Stimulated activated effector memory CD8-positive, alpha-beta T cell treated with anti-CD3 and anti-CD28 coated beads, Interleukin-12 subunit alpha, Interleukin-12 subunit beta, amount 100 ng/mL, for 72 hours (primary cell): ENCODE measurements around the gene ZNF217.
A peak's percentile ranks its signal among the peaks of the same experiment; 100 is the strongest.
"Not testable (repeated sequence)": the region's sequence is repeated elsewhere in the genome, so short reads cannot be mapped to it uniquely, and the experiment has no call there.

Experiments
- ATAC-seq: fragments of 150-1000 bp; cut with Tn5 transposase; 2 replicates; pipeline ENCODE4 v1.10.0; 2021
- DNase-seq, 2 donors: peaks; one replicate each; pipeline ENCODE4 v3.0.0; 2021 to 2022; ENCODE audit warnings: low spot score in 2 of 2
- H3K27ac Mint-ChIP-seq: one replicate; pipeline ENCODE4 v1.8.0; 2022; ENCODE audit warnings: mild to moderate bottlenecking, mixed read lengths
- H3K36me3 Mint-ChIP-seq: one replicate; pipeline ENCODE4 v1.8.0; 2022; ENCODE audit warnings: mild to moderate bottlenecking, mixed read lengths
- H3K4me1 Mint-ChIP-seq: one replicate; pipeline ENCODE4 v1.8.0; 2022; ENCODE audit warnings: mixed read lengths
- H3K4me3 Mint-ChIP-seq: one replicate; pipeline ENCODE4 v1.8.0; 2022; ENCODE audit warnings: mild to moderate bottlenecking, mixed read lengths
- H3K9me3 Mint-ChIP-seq: one replicate; pipeline ENCODE4 v1.8.0; 2022; ENCODE audit warnings: mixed read lengths

ZNF217 gene

DNA sequence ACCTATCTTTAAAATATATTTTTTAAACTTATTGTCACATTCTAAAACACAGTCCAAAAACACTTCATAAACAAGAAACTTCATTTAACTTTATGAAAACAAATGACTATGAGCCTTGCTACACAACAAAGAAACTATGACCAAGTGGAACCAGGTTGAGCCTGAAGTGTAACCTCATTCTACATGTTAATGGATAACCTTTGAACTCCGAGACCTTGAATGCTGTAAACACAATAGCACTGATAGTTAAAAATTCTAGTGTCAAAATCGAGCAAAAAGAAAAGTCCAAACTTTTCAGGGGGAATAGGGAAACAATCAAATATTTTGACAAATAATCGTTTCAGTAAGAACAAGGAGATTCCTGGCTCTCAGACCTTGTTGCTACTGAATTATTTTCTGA, 2.1 kb upstream of the ZNF217 start:
- DNase-seq = not testable (repeated sequence)
- H3K36me3 Mint-ChIP-seq = peaks cover 26% of the 10 kb centered on the region

DNA sequence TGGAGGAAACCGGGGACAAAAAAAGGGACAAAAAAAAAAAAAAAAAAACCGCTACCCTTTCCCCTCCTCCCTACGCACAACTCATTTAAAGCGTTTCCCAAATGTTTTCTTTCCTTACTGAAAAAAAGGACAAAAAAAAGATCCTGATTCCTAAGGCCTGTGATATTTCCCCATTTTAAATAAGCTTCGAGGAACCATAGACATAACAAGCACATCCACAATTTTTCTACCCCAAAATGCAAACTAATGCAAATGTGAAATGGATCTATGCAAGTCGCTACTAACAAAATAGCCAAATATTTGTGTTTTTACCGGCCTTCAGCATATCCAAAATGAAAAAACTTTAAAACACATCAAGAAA, 1.4 kb upstream of the ZNF217 start:
- H3K27ac Mint-ChIP-seq = peak overlapping the region; percentile 78
- H3K4me3 Mint-ChIP-seq = peak overlapping the region; percentile 69
- H3K36me3 Mint-ChIP-seq = peaks cover 26% of the 10 kb centered on the region
- peaks cover 42% of the 10 kb centered on the region for H3K4me1 Mint-ChIP-seq
- no peak for DNase-seq
- ATAC-seq = no peak
- no peaks in the 10 kb centered on the region for H3K9me3 Mint-ChIP-seq

More for the DNA sequence above, 2.1 kb upstream of the ZNF217 start:
- Mint-ChIP-seq H3K4me1 (peaks cover 34% of the 10 kb centered on the region), H3K27ac (peak overlapping the region; percentile 76), H3K4me3 (peak overlapping the region; percentile 69)
- not testable (repeated sequence) for H3K9me3 Mint-ChIP-seq, ATAC-seq

DNA sequence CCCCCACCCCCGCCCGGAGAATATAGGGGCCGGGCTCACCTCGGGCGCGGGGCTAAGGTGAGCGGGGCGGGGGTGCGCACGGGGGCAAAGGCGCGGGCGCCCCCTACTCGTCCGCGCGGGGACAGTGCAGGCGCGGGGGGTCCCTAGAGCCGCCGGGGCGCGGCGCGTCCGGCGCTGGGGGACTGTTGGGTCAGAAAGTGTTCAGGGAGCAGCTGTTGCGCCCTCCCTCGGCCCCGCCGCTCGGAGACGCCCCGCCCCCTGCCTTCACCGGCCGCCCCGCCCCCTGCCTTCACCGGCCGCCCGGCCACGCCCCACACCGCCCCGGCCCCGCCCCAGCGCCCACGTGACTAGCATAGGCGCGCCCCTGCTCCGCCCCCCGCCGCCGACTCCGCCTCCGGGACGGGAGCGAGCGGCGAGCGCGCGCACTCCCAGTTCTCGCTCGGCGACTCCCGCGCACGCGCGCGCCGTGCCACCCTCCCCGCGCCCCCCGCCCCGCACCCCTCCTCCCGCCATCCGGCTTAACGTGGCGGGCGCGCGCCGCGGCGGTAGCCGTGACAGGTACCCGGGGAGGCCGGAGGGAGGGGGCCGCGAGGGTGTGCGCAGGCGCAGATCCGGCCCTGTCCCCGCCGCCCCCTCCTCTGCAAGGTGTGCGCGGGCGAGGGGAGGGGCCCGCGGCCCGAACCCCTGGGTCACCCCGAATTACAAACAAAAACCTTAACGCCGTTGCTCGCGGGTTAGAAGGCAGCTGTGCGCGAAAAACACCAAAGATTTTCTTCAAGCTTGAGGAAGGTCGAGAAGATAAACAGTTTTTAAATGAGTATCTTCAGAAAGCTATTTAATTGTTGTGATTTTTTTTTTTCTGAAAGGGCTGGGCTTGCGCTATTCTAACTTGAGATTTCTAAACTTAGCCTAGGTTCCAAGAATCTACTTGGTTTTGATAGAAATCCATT, 704 bp upstream of the ZNF217 start:
- H3K9me3 Mint-ChIP-seq = no peaks in the 10 kb centered on the region
- H3K27ac Mint-ChIP-seq = peak overlapping the region; percentile 78
- H3K4me3 Mint-ChIP-seq = peak overlapping the region; percentile 69
- H3K4me1 Mint-ChIP-seq = peaks cover 47% of the 10 kb centered on the region
- ATAC-seq (peak; percentile 83), DNase-seq (peak; percentile 98 to 99)
- peaks cover 26% of the 10 kb centered on the region for H3K36me3 Mint-ChIP-seq

DNA sequence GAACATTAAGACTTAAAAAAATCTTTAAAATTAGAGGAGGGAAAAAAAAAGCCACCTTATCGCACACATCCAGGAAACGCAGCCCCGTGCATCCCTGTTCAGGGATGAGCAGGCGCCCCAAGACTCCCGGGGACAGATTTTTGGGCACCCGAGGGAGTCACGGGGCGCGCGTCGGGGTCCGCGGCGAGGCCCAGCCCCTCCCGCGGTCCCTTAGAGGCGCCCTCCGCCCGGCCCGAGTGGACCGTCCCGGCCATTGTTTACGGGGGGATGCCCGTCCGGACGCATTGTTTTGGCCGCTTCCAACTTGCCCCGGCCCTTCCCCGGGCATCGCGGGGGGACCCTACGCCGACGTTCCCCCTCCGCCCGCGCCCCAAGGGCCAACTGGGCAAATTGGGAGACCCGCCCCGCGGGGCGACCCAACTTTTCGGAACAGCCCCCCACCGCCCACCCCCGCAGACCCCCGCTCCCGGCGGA, 610 bp downstream of the ZNF217 start:
- H3K4me1 Mint-ChIP-seq = peaks cover 42% of the 10 kb centered on the region
- peak overlapping the region; percentile 95 for H3K27ac Mint-ChIP-seq
- DNase-seq (peak in 1 of 2 donors; percentile 78), ATAC-seq (no peak)
- H3K4me3 Mint-ChIP-seq = peak overlapping the region; percentile 67
- no peaks in the 10 kb centered on the region for H3K9me3 Mint-ChIP-seq
- peaks cover 31% of the 10 kb centered on the region for H3K36me3 Mint-ChIP-seq

DNA sequence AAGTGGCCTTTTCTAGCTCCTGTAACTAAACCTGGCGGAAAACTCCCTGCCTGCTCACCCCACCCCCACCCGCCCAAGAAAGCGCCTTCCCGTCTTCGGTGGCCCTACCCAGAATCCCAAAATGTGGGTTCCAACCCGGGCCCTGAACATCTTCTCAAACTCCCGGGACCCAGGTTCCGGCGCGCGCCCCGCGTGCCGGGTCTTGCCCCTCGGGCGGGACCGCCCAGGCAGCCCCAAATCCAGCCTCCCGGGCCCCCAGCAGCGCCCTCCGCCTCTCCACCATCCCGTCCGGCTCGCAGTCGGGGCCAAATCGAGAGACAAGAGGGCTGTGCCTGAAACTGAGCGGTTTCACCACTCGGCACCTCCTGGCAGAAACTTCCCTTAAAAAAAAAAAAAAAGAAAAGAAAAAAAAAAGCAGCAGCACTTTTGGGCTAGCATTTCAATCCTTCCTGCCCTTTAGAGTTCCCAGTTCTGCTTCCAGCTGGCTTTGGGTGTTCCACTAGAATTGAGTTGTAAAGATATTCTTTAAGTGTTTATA, 1.1 kb downstream of the ZNF217 start:
- not testable (repeated sequence) for H3K9me3 Mint-ChIP-seq
- H3K4me3 Mint-ChIP-seq = peak overlapping the region; percentile 67
- peaks cover 38% of the 10 kb centered on the region for H3K4me1 Mint-ChIP-seq
- peak; percentile 8 for ATAC-seq
- DNase-seq = peak in 1 of 2 donors; percentile 80
- peak overlapping the region; percentile 95 for H3K27ac Mint-ChIP-seq
- H3K36me3 Mint-ChIP-seq = peaks cover 31% of the 10 kb centered on the region

DNA sequence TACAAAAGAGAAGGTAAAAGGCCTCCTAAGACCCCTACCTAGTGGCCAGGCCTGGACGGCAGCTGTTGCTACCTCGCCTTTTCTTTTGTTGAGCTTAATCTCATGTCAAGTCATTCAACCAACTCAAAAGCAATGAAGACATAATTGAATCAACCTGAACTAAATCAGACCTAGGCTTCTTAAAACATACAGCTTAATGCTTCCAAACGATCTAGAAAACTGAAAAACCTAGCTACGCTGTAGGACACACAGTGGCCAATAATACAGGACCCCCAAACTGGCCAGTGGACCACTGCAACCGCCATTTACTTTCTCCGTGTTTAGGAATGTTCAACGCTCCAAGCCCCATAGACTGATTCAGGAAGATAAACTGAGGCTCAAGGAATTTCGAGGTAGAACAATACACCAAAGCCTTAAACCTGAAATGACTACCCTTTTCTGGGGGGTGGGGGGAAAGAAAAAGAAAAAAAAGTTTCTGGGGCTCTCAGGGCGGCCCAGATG, 1.6 kb downstream of the ZNF217 start:
- Mint-ChIP-seq H3K4me3 (peak overlapping the region; percentile 67), H3K4me1 (peaks cover 37% of the 10 kb centered on the region), H3K27ac (peak overlapping the region; percentile 95), H3K36me3 (peaks cover 31% of the 10 kb centered on the region)
- not testable (repeated sequence) for DNase-seq, H3K9me3 Mint-ChIP-seq, ATAC-seq

DNA sequence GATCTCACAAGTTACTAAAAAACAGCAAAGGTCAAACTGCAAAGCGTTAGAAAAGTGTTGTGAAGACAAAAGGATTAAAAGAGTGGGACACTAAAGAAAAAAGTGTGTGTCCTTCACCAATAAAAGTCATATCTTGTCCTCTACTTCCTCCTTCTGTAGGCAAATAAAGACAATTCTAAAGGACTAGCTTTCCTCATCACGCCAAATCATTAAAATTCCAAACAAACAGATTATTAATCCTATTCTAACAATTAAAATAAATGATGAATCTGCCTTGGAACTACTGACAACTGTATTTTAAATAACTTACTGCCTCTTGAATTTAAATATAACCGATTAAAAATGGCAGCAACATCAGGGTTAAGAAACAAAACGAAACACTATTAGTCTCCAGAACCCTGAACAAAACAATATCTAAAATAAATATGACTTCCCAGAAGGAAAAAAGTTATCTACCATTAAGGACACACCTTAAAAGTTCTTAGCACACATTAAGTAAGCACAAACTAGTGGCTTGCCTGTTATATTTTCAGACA, 2.4 kb downstream of the ZNF217 start:
- Mint-ChIP-seq H3K4me1 (peaks cover 34% of the 10 kb centered on the region), H3K36me3 (peaks cover 31% of the 10 kb centered on the region), H3K4me3 (peak overlapping the region; percentile 67), H3K27ac (peak overlapping the region; percentile 95)
- not testable (repeated sequence) for DNase-seq, ATAC-seq, H3K9me3 Mint-ChIP-seq

DNA sequence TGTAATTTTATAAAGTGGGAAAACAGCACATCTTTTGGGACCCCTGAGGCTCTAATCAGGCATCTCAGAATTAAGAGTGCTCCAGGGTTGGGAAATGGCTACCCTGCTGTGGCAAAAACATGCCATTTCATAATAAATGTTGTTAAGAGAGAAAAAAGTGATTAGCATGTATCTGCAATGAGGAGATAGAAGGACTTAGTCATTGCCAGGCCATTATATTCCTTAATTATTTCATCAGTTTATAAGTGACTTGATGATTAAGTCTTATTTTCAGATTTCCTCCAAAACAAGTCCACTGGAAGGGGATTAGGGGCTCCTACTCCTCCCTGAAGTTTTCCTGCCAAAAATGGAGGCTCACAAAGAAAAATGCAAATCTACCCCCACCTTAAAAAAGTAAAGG, 3.0 kb downstream of the ZNF217 start:
- peak overlapping the region; percentile 67 for H3K4me3 Mint-ChIP-seq
- H3K27ac Mint-ChIP-seq = peak overlapping the region; percentile 95
- not testable (repeated sequence) for DNase-seq, ATAC-seq, H3K9me3 Mint-ChIP-seq
- peaks cover 38% of the 10 kb centered on the region for H3K4me1 Mint-ChIP-seq
- H3K36me3 Mint-ChIP-seq = peaks cover 31% of the 10 kb centered on the region

DNA sequence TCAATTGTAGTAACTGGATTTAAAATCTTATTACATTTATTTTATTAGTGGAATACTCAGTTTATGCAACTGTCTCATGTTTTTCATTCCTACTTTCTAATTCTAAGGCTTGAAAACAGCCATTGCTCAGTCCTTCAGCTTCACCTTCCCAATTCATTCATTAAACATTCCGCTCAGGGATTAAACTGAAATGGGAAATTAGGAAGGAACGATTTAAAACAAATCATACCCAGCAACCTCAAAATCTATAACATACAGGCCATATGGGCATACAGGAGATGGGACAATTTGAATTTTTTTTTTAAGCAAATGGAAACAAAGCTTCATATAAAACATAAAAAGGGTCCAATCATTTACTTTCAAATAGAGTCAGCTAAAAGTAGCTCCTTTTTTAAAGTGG, 3.5 kb downstream of the ZNF217 start:
- H3K4me1 Mint-ChIP-seq = peaks cover 41% of the 10 kb centered on the region
- H3K27ac Mint-ChIP-seq = peak overlapping the region; percentile 95
- not testable (repeated sequence) for DNase-seq

DNA sequence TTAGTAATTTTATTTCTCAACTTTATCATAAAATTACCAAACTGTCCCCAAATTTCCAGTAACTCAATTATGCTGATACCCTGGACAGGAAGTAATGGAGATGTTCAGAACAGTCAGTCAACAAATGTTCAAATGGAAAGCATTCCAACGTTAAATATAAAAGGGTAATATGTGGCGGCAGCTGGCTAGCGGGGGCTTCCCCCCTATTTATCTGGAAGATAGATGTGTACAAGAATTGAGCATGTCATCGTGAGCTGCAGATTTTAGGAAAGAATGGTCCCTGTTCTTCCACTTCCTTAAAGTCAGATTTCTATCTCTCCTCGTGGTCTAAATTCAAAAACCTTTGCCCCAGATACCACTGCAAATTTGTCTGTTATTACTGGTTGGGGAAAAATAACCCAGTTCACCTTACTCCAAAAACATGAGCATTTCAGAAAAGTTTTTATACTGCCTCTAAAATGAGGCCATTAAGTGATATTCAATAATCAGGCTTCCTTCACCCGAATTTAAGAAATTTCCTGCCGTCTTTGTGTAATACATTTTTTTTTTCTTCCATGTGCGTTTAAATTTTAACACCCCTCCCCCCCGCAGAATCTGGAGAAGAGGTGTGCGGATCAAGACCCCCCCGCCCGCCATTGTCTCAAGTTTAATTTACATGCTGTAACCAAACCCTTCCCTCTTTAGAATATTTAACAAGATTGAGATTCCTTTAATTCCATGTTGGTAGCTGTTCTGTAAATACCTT, 4.1 kb downstream of the ZNF217 start:
- H3K9me3 Mint-ChIP-seq, ATAC-seq: not testable (repeated sequence)
- Mint-ChIP-seq H3K4me3 (peak overlapping the region; percentile 67), H3K36me3 (peaks cover 23% of the 10 kb centered on the region), H3K4me1 (peaks cover 40% of the 10 kb centered on the region), H3K27ac (peak overlapping the region; percentile 95)
- DNase-seq = peak in 1 of 2 donors; percentile 51

More for the DNA sequence above, 3.5 kb downstream of the ZNF217 start:
- H3K4me3 Mint-ChIP-seq = peak overlapping the region; percentile 67
- peaks cover 29% of the 10 kb centered on the region for H3K36me3 Mint-ChIP-seq
- ATAC-seq, H3K9me3 Mint-ChIP-seq: not testable (repeated sequence)

DNA sequence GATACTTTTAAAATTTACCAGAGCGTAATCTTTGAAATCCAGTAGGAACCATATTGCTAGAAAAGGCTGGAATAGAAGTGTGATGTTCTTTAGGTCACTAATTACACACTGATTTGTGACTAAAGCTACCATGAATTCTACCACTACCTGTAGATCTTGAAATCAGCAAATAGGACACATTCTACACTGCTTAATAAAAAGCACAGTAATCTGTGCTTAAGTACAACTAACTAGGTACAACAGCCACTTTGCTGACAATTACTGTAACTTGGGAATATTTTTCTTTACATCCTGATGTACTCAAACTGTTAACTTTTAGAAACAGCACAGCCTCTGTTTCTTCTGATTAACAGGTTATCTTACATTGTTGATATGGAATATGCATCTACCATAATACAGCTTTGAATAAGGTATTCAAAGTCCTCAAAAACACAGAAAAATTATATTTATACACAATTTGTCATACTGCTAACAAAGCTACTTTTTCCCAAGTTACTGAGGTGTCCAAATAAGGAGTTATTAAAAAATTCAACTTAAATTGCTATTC, 6.4 kb downstream of the ZNF217 start:
- not testable (repeated sequence) for H3K9me3 Mint-ChIP-seq, ATAC-seq, DNase-seq
- Mint-ChIP-seq H3K4me3 (peak overlapping the region; percentile 67), H3K27ac (peak overlapping the region; percentile 95), H3K36me3 (peaks cover 24% of the 10 kb centered on the region), H3K4me1 (peaks cover 48% of the 10 kb centered on the region)

DNA sequence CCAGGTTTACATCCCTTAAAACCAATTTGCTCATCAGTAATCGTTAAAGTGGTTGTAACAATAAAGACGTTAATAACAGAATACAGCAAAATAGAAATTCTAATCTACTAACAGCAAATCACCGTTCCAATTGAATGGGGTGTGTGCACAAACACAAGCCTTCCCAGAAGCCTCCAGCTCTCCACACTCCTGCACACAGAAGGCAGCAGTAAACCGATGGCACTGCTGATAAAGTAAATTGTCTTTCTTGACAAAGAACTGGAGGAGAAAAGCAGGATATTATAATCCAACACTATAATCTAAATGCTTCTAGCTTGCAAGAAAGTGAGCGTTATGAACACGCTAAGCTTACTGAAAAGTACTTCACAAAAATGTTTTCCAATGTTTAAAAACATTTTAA, 7.0 kb downstream of the ZNF217 start:
- H3K36me3 Mint-ChIP-seq = peaks cover 24% of the 10 kb centered on the region
- ATAC-seq (no peak), DNase-seq (no peak)
- peak overlapping the region; percentile 95 for H3K27ac Mint-ChIP-seq
- H3K4me3 Mint-ChIP-seq = peak overlapping the region; percentile 67
- H3K4me1 Mint-ChIP-seq = peaks cover 54% of the 10 kb centered on the region
- no peaks in the 10 kb centered on the region for H3K9me3 Mint-ChIP-seq

DNA sequence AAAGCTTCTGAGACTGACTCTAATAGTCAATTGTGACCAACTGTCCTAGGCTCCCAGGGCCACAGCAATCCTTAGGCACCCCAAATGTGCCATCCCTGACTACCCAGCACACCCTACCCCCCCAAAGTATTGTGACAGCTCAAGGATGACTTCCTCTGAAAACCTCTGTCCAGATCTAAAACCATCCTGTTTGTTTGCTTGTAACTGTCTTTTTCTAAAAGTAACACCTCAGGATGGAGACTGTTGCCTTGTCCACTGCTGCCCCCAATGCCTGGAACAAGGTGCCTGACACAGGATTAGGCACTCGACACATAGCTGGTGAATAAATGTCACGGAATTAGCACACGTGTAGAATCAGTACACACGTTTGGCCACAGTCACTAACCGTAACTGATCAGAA, 7.7 kb downstream of the ZNF217 start:
- Mint-ChIP-seq H3K4me1 (peaks cover 60% of the 10 kb centered on the region), H3K4me3 (peak overlapping the region; percentile 67), H3K27ac (peak overlapping the region; percentile 95), H3K36me3 (peaks cover 27% of the 10 kb centered on the region)
- DNase-seq, ATAC-seq, H3K9me3 Mint-ChIP-seq: not testable (repeated sequence)

DNA sequence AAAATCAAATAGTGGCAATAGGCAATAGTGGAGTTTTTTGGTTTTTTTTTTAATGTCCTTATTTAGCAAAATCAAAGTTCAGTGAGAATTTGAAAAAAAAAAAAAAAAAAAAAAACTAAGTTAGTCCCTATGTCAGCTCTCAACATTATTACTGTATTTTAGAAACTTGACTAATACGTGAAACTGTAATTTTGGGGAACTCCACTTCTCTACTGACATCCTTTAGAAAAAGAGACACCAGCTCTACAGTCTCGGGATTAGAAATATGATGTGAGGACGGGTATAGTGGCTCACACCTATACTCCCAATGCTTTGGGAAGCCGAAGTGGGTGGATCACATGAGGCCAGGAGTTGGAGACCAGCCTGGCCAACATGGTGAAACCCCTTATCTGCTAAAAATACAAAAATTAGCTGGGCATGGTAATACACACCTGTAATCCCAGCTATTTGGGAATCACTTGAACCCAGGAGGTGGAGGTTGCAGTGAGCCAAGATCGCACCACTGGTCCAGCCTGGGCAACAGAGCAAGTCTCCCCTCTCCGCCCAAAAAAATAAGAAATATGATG, 8.6 kb downstream of the ZNF217 start:
- not testable (repeated sequence) for H3K9me3 Mint-ChIP-seq, DNase-seq
- Mint-ChIP-seq H3K36me3 (peaks cover 35% of the 10 kb centered on the region), H3K27ac (peak overlapping the region; percentile 95), H3K4me1 (peaks cover 62% of the 10 kb centered on the region), H3K4me3 (peak overlapping the region; percentile 67)
- peak; percentile 55 for ATAC-seq
